T47D (cell line): ENCODE measurements around the gene MRPL45.
A peak's percentile ranks its signal among the peaks of the same experiment; 100 is the strongest.

Source experiments
- DNase-seq, 2 experiments: peaks; one replicate each; pipeline versions ENCODE4 v3.0.0 to v3.0.0-alpha.2; 2011 to 2012; ENCODE audit warnings: low read depth in 1 of 2, low spot score in 1 of 2
- JUND ChIP-seq: IDR thresholded peaks from 2 replicates; pipeline ENCODE4 v1.6.1; 2012; ENCODE audit warnings: low read depth
- in situ Hi-C: cut with HindIII; loops from 2 replicates; pipeline ENCODE4 v1.10.0; 2016; ENCODE audit warnings: low sequenced_read_pairs, low pct_unique_long_range_greater_than_20kb

The MRPL45 gene

GRCh38 chr17:38329808-38330730 is 33.1 kb downstream of the MRPL45 start:
- in situ Hi-C loops = no loop called here
- TF ChIP-seq JUND = no peak
- DNase-seq = no peak

- in situ Hi-C loops = no loop called here
- no peak for TF ChIP-seq JUND
Observed at GRCh38 chr17:38330941-38331411, 34.0 kb downstream of the MRPL45 start.

GRCh38 chr17:38332735-38333134 is 35.8 kb downstream of the MRPL45 start:
- no peak for DNase-seq
- TF ChIP-seq JUND = no peak
- in situ Hi-C loops = no loop called here

More at GRCh38 chr17:38330941-38331411, 34.0 kb downstream of the MRPL45 start:
- no peak for DNase-seq

- no peak for TF ChIP-seq JUND
- DNase-seq = peak; percentile 33 to 57
- in situ Hi-C loops = no loop called here
Observed at GRCh38 chr17:38333635-38334295, 36.8 kb downstream of the MRPL45 start.

GRCh38 chr17:38334480-38335364 is 37.8 kb downstream of the MRPL45 start:
- no peak for DNase-seq
- no peak for TF ChIP-seq JUND
- in situ Hi-C loops = no loop called here

GRCh38 chr17:38336838-38337237 is 39.9 kb downstream of the MRPL45 start:
- in situ Hi-C loops = no loop called here
- TF ChIP-seq JUND = no peak
- DNase-seq = no peak

- in situ Hi-C loops = no loop called here
- TF ChIP-seq JUND = no peak
- DNase-seq = no peak
Observed at GRCh38 chr17:38338053-38338452, 41.1 kb downstream of the MRPL45 start.

- no peak for DNase-seq
- TF ChIP-seq JUND = no peak
- in situ Hi-C loops = no loop called here
Observed at GRCh38 chr17:38338535-38338934, 41.6 kb downstream of the MRPL45 start.

- in situ Hi-C loops = no loop called here
- no peak for DNase-seq
- TF ChIP-seq JUND = no peak
Observed at GRCh38 chr17:38339891-38340290, 42.9 kb downstream of the MRPL45 start.

- in situ Hi-C loops = no loop called here
Observed at GRCh38 chr17:38341035-38341721, 44.2 kb downstream of the MRPL45 start.

GRCh38 chr17:38342886-38343607 is 46.1 kb downstream of the MRPL45 start:
- in situ Hi-C loops = no loop called here
- TF ChIP-seq JUND = no peak
- no peak for DNase-seq

More at GRCh38 chr17:38341035-38341721, 44.2 kb downstream of the MRPL45 start:
- no peak for TF ChIP-seq JUND
- DNase-seq = peak in 1 of 2 experiments; percentile 53
